ENCODE results near the gene INPP5A. TPM values are rescaled to one million over a fixed set of nuclear protein-coding genes. Genes with fewer than 3 reads are reported as not detected.

Gene INPP5A
- total and polyA plus RNA-seq, 10 of the 15 experiments (the other 5 are each of a cell fraction or from before 2014, with no cell fraction given) = 0.52 to 15.0 (median 6.3) TPM

GRCh38 chr10:132498562-132499366, 38.8 kb upstream of the INPP5A start:
- ChIA-PET CTCF (no interaction called here), SMC1A (ENCODE audit: uncharacterized antibody, unreplicated experiment) (no interaction called here), POLR2A (no interaction called here), RAD21 (ENCODE audit: unreplicated experiment) (no interaction called here)
- in situ Hi-C loops (cut with MboI) = no loop called here
- H3K9me3 ChIP-seq (replicated peaks; ENCODE audit: control insufficient read depth, insufficient read depth, low read length) = no peaks in the 10 kb centered on the region
- intact Hi-C loops (cut with micrococcal nuclease; ENCODE audit: unreplicated experiment) = no loop called here
- 71% methylated on average over 13 of the region's 15 CpGs for WGBS (ENCODE audit: insufficient coverage, insufficient replicate concordance, low lambda C conversion rate, missing lambda C conversion rate)
- ATAC-seq (no peak), FAIRE-seq (no peak), DNase-seq (ENCODE audit: low read depth, low spot score) (no peak)
- H4K20me1 ChIP-seq (ENCODE audit: control insufficient read depth, insufficient read depth) = no peaks in the 10 kb centered on the region
- no peaks in the 10 kb centered on the region for H3K4me1 ChIP-seq (ENCODE audit: control insufficient read depth, insufficient read depth, low read length)
- no peaks in the 10 kb centered on the region for H3K79me2 ChIP-seq (ENCODE audit: control insufficient read depth, insufficient read depth, low read length)
- no peak overlapping the region for H2AFZ ChIP-seq (ENCODE audit: control insufficient read depth, low read depth, low read length)
- H3K27me3 ChIP-seq (replicated peaks in 1 of 2; ENCODE audit: control insufficient read depth in 2 of 2, insufficient read depth in 2 of 2, low read length in 1 of 2) = peaks cover 0 to 2% of the 10 kb centered on the region in 2 experiments; a peak in 2 of 4 replicates
- H3K4me2 ChIP-seq (ENCODE audit: control insufficient read depth, insufficient read depth) = no peak overlapping the region
- H3K4me3 ChIP-seq = no peak overlapping the region
- H3K36me3 ChIP-seq (ENCODE audit: control insufficient read depth in 2 of 2, insufficient read depth in 2 of 2, low read length in 1 of 2) = no peaks in the 10 kb centered on the region
- BruUV-seq (replicated peaks) = no TSS peak
- no peak overlapping the region for H3K27ac ChIP-seq (ENCODE audit: control insufficient read depth, insufficient read depth)
- no peak overlapping the region for H3K9ac ChIP-seq (ENCODE audit: control insufficient read depth, insufficient read depth, low read length)
- TF ChIP-seq ZNF622 (IDR thresholded peaks at IDR 0.05) = no peak
- TF ChIP-seq ZBTB33 (IDR thresholded peaks at IDR 0.05) = no peak
- no peak for TF ChIP-seq CHD1 (IDR thresholded peaks at IDR 0.05; ENCODE audit: low read depth, low read length)
- TF ChIP-seq MYB (IDR thresholded peaks at IDR 0.05; ENCODE audit: borderline replicate concordance, low read depth, low read length) = no peak
- TF ChIP-seq TCF12 (IDR thresholded peaks at IDR 0.05; ENCODE audit: low read depth, low read length) = no peak
- TF ChIP-seq NFXL1 (IDR thresholded peaks at IDR 0.05; ENCODE audit: borderline replicate concordance) = no peak
- no peak for TF ChIP-seq STAT3 (IDR thresholded peaks at IDR 0.05; ENCODE audit: low read depth, low read length)
- no peak for TF ChIP-seq PML (IDR thresholded peaks at IDR 0.05; ENCODE audit: low read length)
- TF ChIP-seq KAT2A (conservative IDR thresholded peaks at IDR 0.05; ENCODE audit: control insufficient read depth, low read depth, low read length) = no peak
- no peak for TF ChIP-seq SREBF1 (IDR thresholded peaks at IDR 0.05; ENCODE audit: low read length)

All from GM12878 (cell line).